Activated CD8-positive, alpha-beta memory T cell treated with anti-CD3 and anti-CD28 coated beads for 24 hours (primary cell): ENCODE measurements around the gene EXOG.

Experiments
- DNase-seq: peaks from one replicate; pipeline ENCODE4 v3.0.0-alpha.2; 2020

The EXOG gene

DNA sequence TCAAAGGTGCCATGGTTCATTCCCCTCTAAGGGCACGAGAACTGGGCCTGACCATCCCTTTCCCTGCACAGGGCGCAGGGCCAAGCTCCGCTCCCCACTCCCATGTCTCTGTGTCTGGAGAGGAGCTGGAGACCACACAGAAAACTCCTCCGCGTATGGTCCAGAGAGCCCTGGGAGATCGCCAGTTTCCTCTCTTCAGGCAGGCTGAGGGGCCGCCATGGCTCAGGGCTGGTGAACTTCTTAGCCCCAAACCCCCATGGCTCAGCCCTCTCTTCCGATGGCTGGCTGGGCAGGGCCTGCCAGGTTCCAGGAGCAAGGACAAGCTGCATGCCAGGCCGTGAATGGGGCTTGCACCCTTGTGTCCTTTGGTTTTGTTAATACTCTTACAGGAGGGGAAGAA lies 52.9 kb downstream of the EXOG start:
- peak; percentile 37 for DNase-seq

DNA sequence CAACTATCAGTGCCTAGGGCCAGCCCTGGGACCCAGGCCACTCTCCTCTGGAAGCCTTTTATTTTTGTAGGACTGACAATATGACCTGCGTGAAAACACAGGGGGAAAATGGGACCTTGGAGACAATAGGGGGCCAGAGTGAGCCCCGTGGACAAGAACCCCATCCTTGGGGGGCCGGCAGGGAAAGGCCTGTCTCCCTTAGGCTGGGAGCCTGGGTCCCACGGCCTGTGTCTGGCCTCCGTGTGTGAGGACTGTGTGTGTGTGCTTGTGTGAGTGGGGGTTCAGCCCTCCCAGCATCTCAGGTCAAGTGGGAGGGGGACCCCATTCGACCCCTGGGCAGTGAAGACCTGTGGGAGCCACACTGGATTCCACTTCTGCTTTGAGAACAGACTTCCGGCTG lies 53.3 kb downstream of the EXOG start:
- peak; percentile 19 for DNase-seq

- DNase-seq: no peak
These were observed 54.1 kb downstream of the EXOG start for GRCh38 chr3:38549957-38550840.

- DNase-seq: no peak
These were observed 55.1 kb downstream of the EXOG start for GRCh38 chr3:38551026-38551832.

DNA sequence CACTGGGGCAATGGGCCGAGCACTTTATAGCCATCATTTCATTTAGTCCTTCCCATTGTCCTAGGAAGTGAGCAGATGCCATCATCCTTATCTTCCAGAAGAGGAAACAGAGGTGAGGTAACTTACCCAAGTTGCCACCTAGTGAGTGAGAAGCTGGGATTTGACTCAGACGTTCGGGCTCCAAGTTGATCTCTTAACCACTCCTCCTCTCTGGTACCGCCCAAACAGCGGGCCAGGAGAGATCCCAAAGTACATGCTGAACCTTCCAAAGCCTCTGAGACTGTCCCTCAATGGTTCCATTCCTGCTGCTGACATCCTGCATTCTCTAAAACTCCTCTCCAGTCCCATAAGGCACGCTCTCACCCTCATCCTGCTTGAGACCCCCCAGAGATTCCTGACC lies 56.2 kb downstream of the EXOG start:
- no peak for DNase-seq

GRCh38 chr3:38553071-38553470 lies 56.9 kb downstream of the EXOG start:
- no peak for DNase-seq

DNA sequence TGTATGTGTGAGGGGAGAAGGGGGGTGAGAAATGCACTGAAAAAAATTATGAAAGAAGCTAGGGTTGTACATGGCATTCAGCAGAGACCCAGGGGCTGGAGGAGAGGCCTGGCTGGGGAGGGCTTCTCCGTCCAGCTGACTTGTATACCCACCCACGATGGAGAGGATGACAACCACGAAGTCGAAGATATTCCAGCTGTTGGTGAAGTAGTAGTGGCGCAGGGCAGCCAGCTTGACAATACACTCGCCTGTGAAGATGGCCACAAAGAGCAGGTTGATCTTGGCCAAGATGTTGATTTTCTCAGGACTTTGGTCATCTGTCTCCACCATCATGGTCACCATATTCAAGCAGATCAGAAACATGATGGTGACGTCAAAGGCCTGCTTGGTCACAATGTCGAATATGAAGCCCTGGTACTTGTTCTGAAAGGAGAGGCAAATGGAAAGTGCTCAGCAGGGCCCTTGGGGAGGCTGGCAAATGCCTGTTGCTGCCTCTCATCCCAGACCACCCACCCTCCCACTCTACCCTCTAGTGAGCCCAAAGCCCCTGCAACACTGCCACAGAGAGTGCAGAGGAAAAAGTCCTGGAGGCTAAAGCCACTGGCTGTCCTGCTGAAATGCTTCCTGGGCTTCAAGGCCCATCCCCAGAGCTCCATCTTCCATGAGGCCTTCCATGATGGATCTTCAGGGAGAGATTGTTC lies 58.1 kb downstream of the EXOG start:
- DNase-seq: no peak

GRCh38 chr3:38555149-38555840 lies 59.2 kb downstream of the EXOG start:
- DNase-seq: no peak

GRCh38 chr3:38555926-38556325 lies 59.8 kb downstream of the EXOG start:
- DNase-seq: no peak

DNA sequence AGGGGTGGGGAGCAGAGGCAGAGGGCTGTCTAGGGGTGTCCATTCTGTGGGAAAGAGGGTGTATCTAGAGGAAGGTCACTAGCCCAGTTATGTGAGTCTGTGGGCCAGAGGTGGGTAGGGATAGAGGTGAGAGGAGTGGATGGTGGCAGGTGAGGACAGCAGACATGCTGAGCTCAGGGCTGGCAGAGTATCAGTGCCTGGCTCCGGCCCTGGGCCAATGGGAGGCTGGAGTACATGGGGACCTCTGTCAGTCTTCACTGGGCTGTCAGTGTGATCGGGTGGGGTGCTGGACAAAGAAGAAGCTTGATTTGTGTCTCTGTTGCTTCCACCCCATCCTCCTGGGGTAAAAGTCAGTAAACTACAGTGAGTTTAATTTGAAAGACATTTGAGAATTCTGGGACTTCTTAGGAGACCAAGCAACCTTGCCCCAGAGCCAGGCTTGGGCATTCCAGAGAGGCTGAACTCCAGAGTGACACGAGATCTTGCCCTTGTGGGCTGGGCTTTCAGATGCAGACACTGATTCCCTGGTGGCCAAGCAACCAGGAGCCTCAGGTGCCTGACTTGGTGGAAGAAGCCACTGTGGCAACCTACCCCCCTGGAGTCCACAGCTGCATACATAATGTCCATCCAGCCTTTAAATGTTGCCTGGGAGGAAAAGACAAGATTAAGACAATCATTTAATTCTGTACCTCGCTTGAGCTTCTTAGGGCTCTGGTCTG lies 60.7 kb downstream of the EXOG start:
- DNase-seq: no peak

DNA sequence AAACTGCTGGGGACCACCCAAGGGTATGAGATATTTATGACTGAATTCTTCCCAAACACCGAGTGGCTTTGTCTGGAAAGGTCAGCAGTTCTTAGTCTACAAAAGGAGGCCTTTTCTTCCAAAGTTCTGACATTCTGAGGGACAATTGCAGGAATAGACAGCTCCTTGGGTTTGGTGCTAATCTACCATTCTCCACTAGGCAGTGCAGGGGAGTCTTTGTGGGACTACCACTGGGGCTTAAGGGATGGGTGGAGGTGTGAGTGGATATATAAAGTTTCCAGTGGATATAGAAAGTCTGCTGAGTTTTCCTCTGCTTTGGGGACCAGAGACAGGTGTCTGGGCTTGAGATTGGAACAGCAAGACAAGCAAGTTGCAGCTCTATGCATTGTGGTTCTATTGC lies 62.7 kb downstream of the EXOG start:
- DNase-seq: no peak

DNA sequence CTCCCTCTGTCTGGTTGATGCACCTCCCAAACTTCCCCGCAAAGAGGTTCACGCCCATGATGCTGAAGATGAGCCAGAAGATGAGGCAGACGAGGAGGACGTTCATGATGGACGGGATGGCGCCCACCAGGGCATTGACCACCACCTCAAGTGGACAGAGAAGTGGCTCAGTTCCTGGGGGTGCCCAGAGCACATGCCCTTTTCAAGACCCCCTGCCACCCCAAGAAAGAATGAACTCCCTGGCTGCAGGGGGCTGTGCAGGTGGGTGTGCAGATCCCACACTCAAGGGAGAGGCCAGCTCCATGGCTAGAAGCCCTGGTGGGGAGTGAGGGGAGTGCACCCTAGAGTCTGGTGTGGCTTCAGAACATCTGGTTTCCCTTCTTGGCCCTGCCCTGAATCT lies 64.1 kb downstream of the EXOG start:
- DNase-seq: no peak

- no peak for DNase-seq
These were observed 65.0 kb downstream of the EXOG start for GRCh38 chr3:38560996-38561717.

DNA sequence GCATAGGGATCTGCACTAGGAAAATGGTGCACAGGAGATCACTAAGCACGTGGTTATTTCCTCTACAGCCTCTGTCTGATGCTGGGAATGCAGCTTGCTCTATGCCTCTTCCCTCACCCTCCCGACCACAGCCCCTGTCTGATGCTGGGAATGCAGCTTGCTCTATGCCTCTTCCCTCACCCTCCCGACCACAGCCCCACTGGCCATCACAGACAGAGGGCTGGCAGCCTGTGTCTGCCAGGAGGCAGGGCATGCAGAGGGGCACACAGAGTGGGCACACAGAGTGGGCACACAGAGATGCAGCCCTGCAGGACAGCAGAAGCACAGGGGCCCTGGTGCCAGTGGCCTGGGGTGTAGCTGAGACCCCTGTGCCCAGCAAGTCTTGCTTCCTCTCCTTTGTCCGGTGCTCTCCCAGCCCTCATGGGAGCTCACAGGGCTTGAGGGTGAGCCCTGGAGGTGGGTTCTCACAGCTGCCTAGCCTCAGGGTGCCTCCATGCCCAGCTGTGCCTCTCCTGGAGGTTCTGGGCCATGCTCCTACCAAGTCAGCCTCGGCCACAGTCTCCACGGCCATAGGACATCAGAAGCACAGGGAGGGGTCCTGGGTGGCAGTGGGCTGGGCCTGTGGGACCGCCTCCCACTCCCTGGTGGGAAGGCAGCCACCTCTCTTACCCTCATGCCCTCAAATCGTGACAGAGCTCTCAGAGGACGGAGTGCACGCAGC lies 65.8 kb downstream of the EXOG start:
- no peak for DNase-seq

DNA sequence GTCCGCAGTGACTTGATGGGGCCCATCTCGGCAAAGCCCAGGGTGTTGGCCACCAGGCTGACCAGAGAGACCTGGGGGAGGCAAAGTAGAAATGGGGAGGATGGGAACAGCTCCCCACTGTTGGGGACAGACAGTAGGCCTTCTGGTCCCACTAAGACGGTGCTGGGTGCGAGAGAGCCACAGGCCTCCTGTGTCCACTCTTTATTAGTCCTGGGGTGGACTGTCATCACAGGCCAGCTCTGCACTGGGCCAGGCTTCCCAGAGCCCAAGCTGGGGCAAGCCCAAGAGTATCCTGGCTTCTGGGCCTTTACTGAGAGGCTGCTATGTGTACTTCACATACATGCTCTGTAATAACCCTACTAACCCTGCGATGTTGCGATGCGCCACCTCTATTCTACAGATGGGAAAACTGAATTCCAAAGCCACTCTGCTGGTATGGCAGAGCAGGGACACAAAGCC lies 66.4 kb downstream of the EXOG start:
- DNase-seq: no peak

DNA sequence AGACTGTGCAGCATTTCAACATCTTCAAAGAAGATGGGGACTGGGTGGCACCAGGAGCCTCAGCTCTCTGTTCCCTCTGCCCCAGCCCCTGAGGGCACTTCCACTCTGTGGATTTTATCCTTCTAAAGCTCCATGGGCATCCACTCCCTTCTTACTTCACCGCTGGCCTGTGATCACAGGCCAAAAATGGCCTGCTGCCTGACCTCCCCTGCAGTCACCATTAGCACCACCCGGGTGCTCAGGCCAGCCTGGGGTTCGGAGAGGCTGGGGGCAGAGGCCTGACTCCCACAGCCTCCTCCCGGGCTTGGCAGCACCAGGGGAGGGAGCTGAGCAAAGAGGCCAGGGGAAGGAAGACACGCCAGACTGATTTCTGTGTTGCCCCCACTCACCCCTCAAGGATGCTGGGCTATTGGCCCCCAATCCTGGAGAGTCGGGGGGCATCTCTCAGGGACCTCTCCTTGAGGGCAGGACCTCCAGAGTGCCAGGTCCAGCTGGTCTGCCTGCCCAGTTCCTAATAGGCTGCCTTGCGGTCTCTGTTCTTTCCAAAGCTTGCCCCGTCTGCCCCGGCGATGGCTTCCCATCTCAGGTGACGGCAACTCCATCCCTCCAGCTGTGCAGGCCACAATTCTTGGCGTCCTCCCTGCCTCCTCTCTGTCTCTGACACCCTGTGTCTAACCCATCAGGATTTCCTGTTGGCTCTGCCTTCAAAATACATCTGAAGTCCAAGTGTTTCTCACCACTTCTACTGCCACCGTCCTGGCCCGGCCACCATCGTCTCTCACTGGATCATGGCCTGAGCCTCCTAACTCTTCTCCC lies 67.1 kb downstream of the EXOG start:
- DNase-seq: no peak

DNA sequence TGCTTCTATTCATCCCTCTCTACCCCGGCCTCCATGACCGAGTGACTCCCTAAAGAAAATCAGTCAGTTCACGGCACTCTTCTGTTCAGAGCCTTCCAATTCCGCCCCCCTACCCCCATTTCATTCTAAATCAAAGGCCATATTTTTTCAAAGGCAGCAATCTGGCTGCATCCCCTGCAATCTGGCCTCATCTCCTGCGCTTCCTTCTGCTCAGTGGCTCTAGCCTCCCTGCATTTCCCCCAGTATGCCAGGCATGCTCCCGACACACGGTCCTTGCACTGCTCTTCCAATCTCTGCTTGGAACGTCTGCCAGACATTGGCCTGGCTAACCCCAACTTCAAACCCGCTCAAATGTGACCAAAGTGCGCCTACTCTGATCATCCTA lies 67.7 kb downstream of the EXOG start:
- no peak for DNase-seq

- DNase-seq: no peak
These were observed 68.6 kb downstream of the EXOG start for GRCh38 chr3:38564631-38565338.
